Common myeloid progenitor, CD34-positive (primary cell): Measurements from ENCODE around the gene FSIP1.

Experiments
- CTCF ChIA-PET: fragments of 350-600 bp; sonication (Branson Sonifier 250); formaldehyde crosslinking; loops from one replicate; lab custom pipeline; 2021; ENCODE audit warnings: antibody characterized with exemption; lab: Charles Lee
- POLR2A ChIA-PET: fragments of 350-600 bp; sonication (Branson Sonifier 250); formaldehyde crosslinking; loops from one replicate; lab custom pipeline; 2021; ENCODE audit warnings: antibody characterized with exemption; lab: Charles Lee
- DNase-seq, 3 donors: peaks; one replicate each; pipeline versions ENCODE4 v3.0.0 to v3.0.0-alpha.2; 2013
- H3K27ac ChIP-seq, 2 experiments: 1 replicate in 1 of 2; 2 replicates in 1 of 2; pipeline ENCODE4 v1.7.0; 2013; ENCODE audit warnings: inconsistent platforms in 2 of 2, low read length in 2 of 2, mild to moderate bottlenecking in 2 of 2, low read depth in 1 of 2, moderate library complexity in 1 of 2; ENCODE audit not compliant: severe bottlenecking in 2 of 2, insufficient read depth in 1 of 2, poor library complexity in 1 of 2
- H3K27me3 ChIP-seq, 5 experiments: replicated peaks in 2 of 5; 1 replicate in 3 of 5; 2 replicates in 2 of 5; pipeline versions ENCODE4 v1.6.1 to v1.7.0; 2013; ENCODE audit warnings: low read length in 4 of 5, mild to moderate bottlenecking in 2 of 5, moderate library complexity in 2 of 5, inconsistent platforms in 1 of 5; ENCODE audit not compliant: insufficient read depth in 5 of 5, control insufficient read depth in 4 of 5
- H3K36me3 ChIP-seq, 4 experiments: 1 replicate in 2 of 4; 2 replicates in 2 of 4; pipeline versions ENCODE4 v1.6.1 to v1.7.0; 2013; ENCODE audit warnings: low read length in 3 of 4, control low read depth in 1 of 4, mild to moderate bottlenecking in 1 of 4; ENCODE audit not compliant: control insufficient read depth in 4 of 4, insufficient read depth in 4 of 4
- H3K4me1 ChIP-seq, 4 experiments: 1 replicate in 3 of 4; 2 replicates in 1 of 4; pipeline versions ENCODE4 v1.6.1 to v1.7.1; 2013; ENCODE audit warnings: low read length in 3 of 4, mild to moderate bottlenecking in 3 of 4, control low read depth in 1 of 4, inconsistent platforms in 1 of 4, moderate library complexity in 1 of 4; ENCODE audit not compliant: control insufficient read depth in 4 of 4, insufficient read depth in 4 of 4; ENCODE audit errors: control extremely low read depth in 1 of 4
- H3K4me3 ChIP-seq, 7 experiments: 1 replicate in 4 of 7; 2 replicates in 3 of 7; pipeline versions ENCODE4 v1.5.1 to v1.7.0; 2013; ENCODE audit warnings: mild to moderate bottlenecking in 7 of 7, low read length in 6 of 7, moderate library complexity in 6 of 7, inconsistent platforms in 2 of 7, low read depth in 2 of 7, control low read depth in 1 of 7; ENCODE audit not compliant: insufficient read depth in 4 of 7, control insufficient read depth in 1 of 7; ENCODE audit errors: extremely low read depth in 1 of 7
- H3K9me3 ChIP-seq, 5 experiments: 1 replicate in 4 of 5; 2 replicates in 1 of 5; pipeline versions ENCODE4 v1.6.1 to v1.7.1; 2013; ENCODE audit warnings: low read length in 4 of 5, mild to moderate bottlenecking in 2 of 5, inconsistent platforms in 1 of 5, low read depth in 1 of 5, moderate library complexity in 1 of 5; ENCODE audit not compliant: control insufficient read depth in 4 of 5, insufficient read depth in 2 of 5; ENCODE audit errors: control extremely low read depth in 1 of 5
- whole genome bisulfite sequencing: methylation state at CpG from one replicate; pipeline ENCODE4 v1.1.5; 2013; ENCODE audit not compliant: insufficient coverage; 5-methylcytosine and 5-hydroxymethylcytosine counted together

Gene FSIP1

DNA sequence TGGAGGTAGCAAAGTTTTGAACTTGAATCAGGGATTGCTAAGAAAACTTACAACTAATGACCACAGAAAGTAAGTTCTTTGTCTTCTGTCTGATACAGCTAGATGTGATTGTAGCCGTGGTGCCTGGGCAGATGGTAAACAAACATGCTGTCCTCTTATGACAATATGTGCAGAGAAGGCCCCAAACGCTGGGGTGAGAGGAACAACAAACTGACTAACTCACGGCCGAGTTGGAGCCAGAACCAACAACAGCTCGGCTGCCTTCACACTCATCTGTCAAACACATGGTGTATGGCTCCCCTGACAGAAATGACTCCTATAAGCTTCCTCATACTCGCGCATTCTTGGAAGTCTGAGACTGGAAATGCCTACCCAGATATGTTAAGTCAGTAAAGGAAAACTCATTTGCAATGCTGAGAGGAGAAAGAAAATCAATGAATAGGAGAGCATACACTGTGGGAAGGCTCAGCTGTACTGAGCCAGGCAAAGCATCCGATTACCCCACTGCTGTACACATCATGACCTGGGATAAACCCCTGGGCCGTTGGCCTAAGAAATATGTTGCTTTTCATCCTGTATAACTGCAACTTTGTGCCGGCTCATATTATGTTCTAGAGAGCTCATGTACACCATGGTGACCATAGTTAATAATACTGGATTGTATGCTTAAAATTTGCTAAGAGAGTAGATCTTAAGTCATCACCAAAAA lies 196.1 kb downstream of the FSIP1 start:
- Histone ChIP-seq H3K4me3 (no peak overlapping the region), H3K27me3 (peaks cover 0 to 7% (median 1%) of the 10 kb centered on the region in 5 experiments), H3K27ac (no peak overlapping the region), H3K9me3 (no peaks in the 10 kb centered on the region), H3K36me3 (peaks cover 0 to 4% (median 0%) of the 10 kb centered on the region in 4 experiments), H3K4me1 (peaks cover 0 to 9% (median 4%) of the 10 kb centered on the region in 4 experiments)
- ChIA-PET POLR2A (no interaction called here), CTCF (interaction anchor here (1.5 kb wide), 1 partner anchor 175 kb away, joined by 4 read pairs; no protein-coding TSS in a partner anchor)
- WGBS, result 97% methylated on average over 6 of the region's 10 CpGs
- no peak for DNase-seq

DNA sequence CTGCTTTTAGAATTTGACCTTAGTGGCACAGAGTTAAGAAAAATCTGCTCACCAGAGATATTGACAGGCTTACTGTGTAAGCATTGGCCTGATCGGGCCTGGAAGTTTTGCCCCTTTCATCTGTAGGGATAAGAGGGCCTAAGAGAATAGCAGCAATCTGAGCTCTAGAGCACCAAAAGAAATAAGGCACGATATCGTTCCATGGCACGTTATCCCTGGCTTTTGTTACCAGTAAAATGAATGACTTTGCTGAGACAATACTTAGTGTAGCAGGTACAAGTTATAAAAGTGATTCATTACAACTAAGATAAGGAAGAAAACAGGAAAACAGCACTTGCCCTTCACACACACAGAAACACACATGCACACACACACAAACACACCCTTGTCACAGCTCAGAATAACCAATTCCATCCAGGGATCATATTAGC lies 196.8 kb downstream of the FSIP1 start:
- H3K27me3 ChIP-seq, result peaks cover 0 to 11% (median 4%) of the 10 kb centered on the region in 5 experiments
- ChIA-PET CTCF (interaction anchor here (1.5 kb wide), 1 partner anchor 175 kb away, joined by 4 read pairs; no protein-coding TSS in a partner anchor), POLR2A (interaction anchor here (0.7 kb wide), 1 partner anchor 158 kb away, joined by 4 read pairs; no protein-coding TSS in a partner anchor)
- H3K4me3 ChIP-seq, result no peak overlapping the region
- 93% methylated on average over 3 of the region's 4 CpGs for WGBS
- DNase-seq, result no peak
- H3K27ac ChIP-seq, result no peak overlapping the region
- peaks cover 0 to 4% (median 0%) of the 10 kb centered on the region in 4 experiments for H3K36me3 ChIP-seq
- no peaks in the 10 kb centered on the region for H3K9me3 ChIP-seq
- peaks cover 0 to 15% (median 9%) of the 10 kb centered on the region in 4 experiments for H3K4me1 ChIP-seq

DNA sequence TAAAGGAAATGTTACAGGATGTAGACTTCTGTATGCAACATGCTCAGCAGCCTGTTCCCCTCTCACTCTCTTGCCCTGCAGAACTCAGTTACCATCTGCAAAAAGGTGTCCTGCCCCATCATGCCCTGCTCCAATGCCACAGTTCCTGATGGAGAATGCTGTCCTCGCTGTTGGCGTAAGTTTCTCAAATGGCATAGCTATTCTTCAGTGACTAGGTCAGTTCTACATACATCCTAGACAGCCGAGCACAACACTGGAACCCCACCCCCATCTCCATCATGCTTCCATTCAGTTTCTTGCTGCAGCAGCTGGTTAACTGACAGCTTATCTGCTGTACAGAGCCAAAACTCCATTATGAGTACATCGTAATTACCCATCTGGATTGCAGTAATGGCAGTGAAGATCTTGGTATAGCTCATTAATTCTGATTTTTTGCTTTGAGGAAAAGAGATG lies 197.2 kb downstream of the FSIP1 start:
- Histone ChIP-seq H3K27me3 (peaks cover 0 to 15% (median 4%) of the 10 kb centered on the region in 5 experiments), H3K36me3 (peaks cover 0 to 4% (median 0%) of the 10 kb centered on the region in 4 experiments), H3K4me3 (peak overlapping the region in 1 of 7 experiments; percentile 16), H3K4me1 (peaks cover 0 to 20% (median 14%) of the 10 kb centered on the region in 4 experiments), H3K27ac (no peak overlapping the region), H3K9me3 (no peaks in the 10 kb centered on the region)
- ChIA-PET CTCF (interaction anchor here (1.5 kb wide), 1 partner anchor 176 kb away, joined by 4 read pairs; no protein-coding TSS in a partner anchor), POLR2A (interaction anchor here (0.7 kb wide), 1 partner anchor 158 kb away, joined by 4 read pairs; no protein-coding TSS in a partner anchor)
- WGBS, result 97% methylated on average over 4 of the region's 4 CpGs
- peak in 1 of 3 donors; percentile 27 for DNase-seq

DNA sequence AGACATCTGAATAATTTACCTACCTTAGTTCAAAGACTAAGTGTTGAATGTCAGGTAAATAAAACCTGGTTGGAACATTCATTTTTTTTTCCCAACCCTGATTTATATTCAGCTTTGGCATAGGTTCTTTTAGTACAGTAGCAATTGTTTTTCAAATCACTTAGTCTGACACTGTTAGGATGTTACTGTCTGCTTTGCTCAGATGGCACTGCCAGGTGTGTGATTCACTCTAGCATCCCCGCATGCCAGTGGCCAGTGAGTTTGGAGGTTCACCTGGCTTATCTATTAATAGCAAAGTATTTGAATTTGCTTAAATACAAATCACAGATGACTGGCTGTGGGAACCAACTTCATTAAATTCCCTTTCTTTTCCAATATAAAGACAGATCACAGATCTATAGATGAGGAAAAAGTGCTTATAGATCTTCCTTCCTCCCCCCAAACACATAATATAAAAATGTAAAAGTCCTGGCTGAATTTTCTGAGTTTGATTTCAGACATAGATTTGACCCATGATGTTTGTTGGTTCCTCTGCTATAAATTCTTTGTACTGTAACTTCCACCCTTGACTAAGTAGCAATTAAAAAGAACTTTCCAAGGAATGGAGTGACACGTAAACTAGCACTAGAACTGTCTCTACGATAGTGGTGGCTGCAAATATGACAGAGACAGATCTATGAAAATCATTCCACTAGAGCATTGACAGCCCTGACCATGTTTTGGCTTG lies 197.8 kb downstream of the FSIP1 start:
- ChIA-PET POLR2A (no interaction called here), CTCF (interaction anchor here (1.3 to 1.5 kb wide), 2 partner anchors 39 to 177 kb away, joined by 4 read pairs; no protein-coding TSS in a partner anchor)
- Histone ChIP-seq H3K27ac (no peak overlapping the region), H3K4me1 (peaks cover 0 to 24% (median 18%) of the 10 kb centered on the region in 4 experiments), H3K4me3 (peak overlapping the region in 1 of 7 experiments; percentile 16), H3K36me3 (peaks cover 0 to 4% (median 0%) of the 10 kb centered on the region in 4 experiments), H3K27me3 (peaks cover 0 to 17% (median 4%) of the 10 kb centered on the region in 5 experiments), H3K9me3 (peaks cover 0 to under 1% (median 0%) of the 10 kb centered on the region in 5 experiments)
- peak in 1 of 3 donors; percentile 20 for DNase-seq
- 13% methylated on average over 2 of the region's 3 CpGs for WGBS

- CTCF ChIA-PET, result interaction anchor here (1.2 to 1.3 kb wide), 2 partner anchors 39 to 325 kb away, joined by 3 to 4 read pairs; no protein-coding TSS in a partner anchor
- POLR2A ChIA-PET, result no interaction called here
- peaks cover 0 to 4% (median 0%) of the 10 kb centered on the region in 5 experiments for H3K9me3 ChIP-seq
- DNase-seq, result no peak
- no peak overlapping the region for H3K4me3 ChIP-seq
- 100% methylated on average over 6 of the region's 7 CpGs for WGBS
- H3K27ac ChIP-seq, result no peak overlapping the region
- peaks cover 0 to 4% (median 0%) of the 10 kb centered on the region in 4 experiments for H3K36me3 ChIP-seq
- peaks cover 0 to 27% (median 19%) of the 10 kb centered on the region in 4 experiments for H3K4me1 ChIP-seq
- peaks cover 0 to 17% (median 4%) of the 10 kb centered on the region in 5 experiments for H3K27me3 ChIP-seq
Observed at GRCh38 chr15:39584266-39584659, 198.4 kb downstream of the FSIP1 start.

DNA sequence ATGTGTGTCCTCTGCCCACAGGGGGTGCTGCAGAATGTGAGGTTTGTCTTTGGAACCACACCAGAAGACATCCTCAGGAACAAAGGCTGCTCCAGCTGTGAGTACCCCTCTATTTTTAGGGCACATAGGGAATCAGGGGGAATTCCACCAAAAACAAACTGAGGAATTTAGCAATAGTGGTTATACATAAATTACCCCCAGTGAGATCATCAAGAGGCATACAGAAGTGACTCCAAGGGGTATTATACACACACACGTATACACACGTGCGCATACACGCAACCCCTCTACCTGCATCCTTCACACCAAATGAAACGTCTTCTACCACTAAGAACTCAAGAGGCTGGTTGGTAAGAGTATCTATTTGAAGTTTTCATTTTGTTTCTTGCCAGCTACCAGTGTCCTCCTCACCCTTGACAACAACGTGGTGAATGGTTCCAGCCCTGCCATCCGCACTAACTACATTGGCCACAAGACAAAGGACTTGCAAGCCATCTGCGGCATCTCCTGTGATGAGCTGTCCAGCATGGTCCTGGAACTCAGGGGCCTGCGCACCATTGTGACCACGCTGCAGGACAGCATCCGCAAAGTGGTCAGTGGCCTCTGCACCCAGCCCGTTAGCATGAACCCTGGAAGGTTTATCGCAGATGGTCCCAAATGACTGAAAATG lies 198.9 kb downstream of the FSIP1 start:
- Histone ChIP-seq H3K27me3 (peaks cover 0 to 17% (median 4%) of the 10 kb centered on the region in 5 experiments), H3K9me3 (peaks cover 0 to 4% (median 0%) of the 10 kb centered on the region in 5 experiments), H3K4me3 (no peak overlapping the region), H3K4me1 (peaks cover 0 to 27% (median 19%) of the 10 kb centered on the region in 4 experiments), H3K36me3 (peaks cover 0 to 1% (median 0%) of the 10 kb centered on the region in 4 experiments), H3K27ac (no peak overlapping the region)
- POLR2A ChIA-PET, result no interaction called here
- WGBS, result 98% methylated on average over 9 of the region's 13 CpGs
- DNase-seq, result peak; percentile 14 to 42 (median 32)
- CTCF ChIA-PET, result interaction anchor here (0.8 to 1.6 kb wide), 6 partner anchors 40 to 442 kb away, joined by 3 to 4 read pairs (median 3); no protein-coding TSS in a partner anchor
